SK-N-MC (cell line): ENCODE results near the gene KL.

Experiments
- EZH2 ChIP-seq: fragments of 200-600 bp; sonication (generic); IDR thresholded peaks from one replicate; pipeline ENCODE4 v1.6.1; 2017; ENCODE audit warnings: antibody characterized with exemption
- POLR2AphosphoS5 ChIP-seq: IDR thresholded peaks from 2 replicates; pipeline ENCODE4 v1.6.1; 2012; ENCODE audit warnings: mild to moderate bottlenecking, low read depth, low read length, borderline replicate concordance

GRCh38 chr13:33026489-33027152 lies 10.4 kb downstream of the KL start:
- TF ChIP-seq POLR2AphosphoS5 (no peak), EZH2 (no peak)
